ENCODE results near the gene CHD1.
A peak's percentile ranks its signal among the peaks of the same experiment; 100 is the strongest.

Gene CHD1

GRCh38 chr5:98935206-98935605 is 6.4 kb upstream of the CHD1 start:
- DNase-seq: no peak

- no peak for DNase-seq
Measured at GRCh38 chr5:98934546-98934945, 5.7 kb upstream of the CHD1 start.

- DNase-seq: no peak
Measured at GRCh38 chr5:98933445-98934072, 4.8 kb upstream of the CHD1 start.

GRCh38 chr5:98930972-98931762 is 2.4 kb upstream of the CHD1 start:
- no peak for DNase-seq

- DNase-seq: no peak
Measured at GRCh38 chr5:98929710-98930298, 997 bp upstream of the CHD1 start.

- DNase-seq: peak; percentile 46
Measured at GRCh38 chr5:98927989-98928872, 576 bp downstream of the CHD1 start.

- peak; percentile 51 for DNase-seq
Measured at GRCh38 chr5:98927242-98927988, 1.4 kb downstream of the CHD1 start.

- no peak for DNase-seq
Measured at GRCh38 chr5:98923966-98924365, 4.8 kb downstream of the CHD1 start.

- DNase-seq: no peak
Measured at GRCh38 chr5:98921947-98922505, 6.8 kb downstream of the CHD1 start.

- no peak for DNase-seq
Measured at GRCh38 chr5:98917433-98917832, 11.4 kb downstream of the CHD1 start.

GRCh38 chr5:98916540-98916939 is 12.3 kb downstream of the CHD1 start:
- no peak for DNase-seq

- DNase-seq: no peak
Measured at GRCh38 chr5:98913911-98914310, 14.9 kb downstream of the CHD1 start.

GRCh38 chr5:98911280-98912040 is 17.3 kb downstream of the CHD1 start:
- DNase-seq: no peak

GRCh38 chr5:98909363-98909762 is 19.4 kb downstream of the CHD1 start:
- DNase-seq: no peak

GRCh38 chr5:98907951-98908350 is 20.9 kb downstream of the CHD1 start:
- DNase-seq: no peak

- no peak for DNase-seq
Measured at GRCh38 chr5:98906756-98907355, 22.0 kb downstream of the CHD1 start.

GRCh38 chr5:98905857-98906688 is 22.7 kb downstream of the CHD1 start:
- DNase-seq: no peak

GRCh38 chr5:98904780-98905179 is 24.0 kb downstream of the CHD1 start:
- DNase-seq: no peak

GRCh38 chr5:98902733-98903132 is 26.1 kb downstream of the CHD1 start:
- DNase-seq: no peak

- no peak for DNase-seq
Measured at GRCh38 chr5:98899456-98899855, 29.4 kb downstream of the CHD1 start.
